Smooth muscle cell (in vitro differentiated cells): Measurements from ENCODE around the gene MORN5. TPM values are rescaled to one million over a fixed set of nuclear protein-coding genes. Genes with fewer than 3 reads are reported as not detected.

ENCODE experiments used
- DNase-seq: peaks from one replicate; lab custom pipeline; 2025; ENCODE audit not compliant: unreplicated experiment; lab: John Stamatoyannopoulos, UW
- H2AFZ ChIP-seq: fragments of 200-600 bp; sonication (generic); 2 replicates; pipeline ENCODE4 v1.6.0; 2016; ENCODE audit warnings: antibody characterized with exemption, low read depth, mild to moderate bottlenecking
- H3F3A ChIP-seq: fragments of 200-600 bp; sonication (generic); 2 replicates; pipeline ENCODE4 v1.6.0; 2017; ENCODE audit warnings: antibody characterized with exemption, low read depth
- H3K27ac ChIP-seq: fragments of 200-600 bp; sonication (generic); 2 replicates; pipeline ENCODE4 v1.5.1; 2016; ENCODE audit warnings: low read depth, mild to moderate bottlenecking
- H3K27me3 ChIP-seq: fragments of 200-600 bp; sonication (generic); 2 replicates; pipeline ENCODE4 v1.6.1; 2016; ENCODE audit warnings: low read depth, mild to moderate bottlenecking
- H3K36me3 ChIP-seq: fragments of 200-600 bp; sonication (generic); 2 replicates; pipeline ENCODE4 v1.5.1; 2016; ENCODE audit warnings: low read depth
- H3K4me1 ChIP-seq: fragments of 200-600 bp; sonication (generic); 2 replicates; pipeline ENCODE4 v1.5.1; 2016; ENCODE audit warnings: low read depth
- H3K4me2 ChIP-seq: fragments of 200-600 bp; sonication (generic); 2 replicates; pipeline ENCODE4 v1.6.0; 2016; ENCODE audit warnings: mild to moderate bottlenecking
- H3K4me3 ChIP-seq: fragments of 200-600 bp; sonication (generic); 2 replicates; pipeline ENCODE4 v1.5.1; 2016; ENCODE audit warnings: mild to moderate bottlenecking
- H3K79me2 ChIP-seq: fragments of 200-600 bp; sonication (generic); 2 replicates; pipeline ENCODE4 v1.6.0; 2016; ENCODE audit warnings: low read depth, mild to moderate bottlenecking
- H3K9ac ChIP-seq: fragments of 200-600 bp; sonication (generic); 2 replicates; pipeline ENCODE4 v1.6.0; 2016; ENCODE audit warnings: low read depth
- H3K9me3 ChIP-seq: fragments of 200-600 bp; sonication (generic); replicated peaks from 2 replicates; pipeline ENCODE4 v1.5.1; 2016; ENCODE audit warnings: low read depth
- H4K20me1 ChIP-seq: fragments of 200-600 bp; sonication (generic); 2 replicates; pipeline ENCODE4 v1.6.0; 2016; ENCODE audit warnings: low read depth
- CTCF ChIP-seq: fragments of 200-600 bp; sonication (generic); IDR thresholded peaks from 2 replicates; pipeline ENCODE4 v1.5.1; 2017; ENCODE audit warnings: borderline replicate concordance, mild to moderate bottlenecking, antibody characterized with exemption; ENCODE audit not compliant: insufficient read depth, poor library complexity, severe bottlenecking
- WGBS: methylation state at CpG from one replicate; pipeline ENCODE4 v1.1.7; 2016; ENCODE audit warnings: low lambda C conversion rate; 5-methylcytosine and 5-hydroxymethylcytosine counted together
- polyA plus RNA-seq: library from polyadenylated mRNA; unstranded; fragments of >200 nt; fragmentation: Nextera tagmentation; extraction: Ambion mirVana; gene quantifications from 2 replicates; pipeline ENCODE4 v1.2.1, GENCODE V29; 2016
- total RNA-seq: library from RNA; depleted of rRNA; stranded (reverse); fragments of >200 nt; gene quantifications from 2 replicates; pipeline ENCODE4 v1.2.3, GENCODE V29; 2014

Gene MORN5
- total and polyA plus RNA-seq, 2 experiments from 2014 or later: not detected

- Histone ChIP-seq H3K9me3 (no peaks in the 10 kb centered on the region), H3K27me3 (peaks cover 97% of the 10 kb centered on the region), H3K36me3 (no peaks in the 10 kb centered on the region), H3K4me1 (peaks cover 8% of the 10 kb centered on the region), H3K9ac (no peak overlapping the region), H3K4me2 (peak overlapping the region; percentile 84), H3K27ac (no peak overlapping the region), H3K4me3 (peak overlapping the region; percentile 48), H2AFZ (no peak overlapping the region), H4K20me1 (no peaks in the 10 kb centered on the region), H3F3A (no peaks in the 10 kb centered on the region), H3K79me2 (no peaks in the 10 kb centered on the region)
- no peak for TF ChIP-seq CTCF
- DNase-seq: no peak
- 33% methylated on average over 9 of the region's 9 CpGs for WGBS
These were observed 54.8 kb downstream of the MORN5 start for GRCh38 chr9:122214507-122214906.

- no peak overlapping the region for H2AFZ ChIP-seq
- no peak overlapping the region for H3K4me3 ChIP-seq
- no peak overlapping the region for H3K27ac ChIP-seq
- H3F3A ChIP-seq: no peaks in the 10 kb centered on the region
- H3K4me1 ChIP-seq: peaks cover 17% of the 10 kb centered on the region
- H3K4me2 ChIP-seq: no peak overlapping the region
- H3K27me3 ChIP-seq: peaks cover 100% of the 10 kb centered on the region
- 93% methylated on average over 1 of the region's 1 CpG for WGBS
- H3K36me3 ChIP-seq: no peaks in the 10 kb centered on the region
- no peaks in the 10 kb centered on the region for H4K20me1 ChIP-seq
- no peaks in the 10 kb centered on the region for H3K79me2 ChIP-seq
- TF ChIP-seq CTCF: no peak
- no peak for DNase-seq
- no peaks in the 10 kb centered on the region for H3K9me3 ChIP-seq
- H3K9ac ChIP-seq: no peak overlapping the region
These were observed 56.0 kb downstream of the MORN5 start for GRCh38 chr9:122215663-122216062.

GRCh38 chr9:122216138-122216797 is 56.6 kb downstream of the MORN5 start:
- no peak for DNase-seq
- whole genome bisulfite sequencing: 73% methylated on average over 4 of the region's 4 CpGs
- Histone ChIP-seq H3K9ac (no peak overlapping the region), H3F3A (no peaks in the 10 kb centered on the region), H2AFZ (no peak overlapping the region), H3K4me1 (peaks cover 17% of the 10 kb centered on the region), H3K79me2 (no peaks in the 10 kb centered on the region), H3K27me3 (peaks cover 100% of the 10 kb centered on the region), H4K20me1 (no peaks in the 10 kb centered on the region), H3K36me3 (no peaks in the 10 kb centered on the region), H3K4me2 (no peak overlapping the region), H3K9me3 (no peaks in the 10 kb centered on the region), H3K4me3 (no peak overlapping the region), H3K27ac (no peak overlapping the region)
- no peak for TF ChIP-seq CTCF

GRCh38 chr9:122216798-122217418 is 57.2 kb downstream of the MORN5 start:
- Histone ChIP-seq H4K20me1 (no peaks in the 10 kb centered on the region), H2AFZ (no peak overlapping the region), H3K36me3 (no peaks in the 10 kb centered on the region), H3K27me3 (peaks cover 100% of the 10 kb centered on the region), H3K9ac (no peak overlapping the region), H3K4me1 (peaks cover 17% of the 10 kb centered on the region), H3F3A (no peaks in the 10 kb centered on the region), H3K9me3 (no peaks in the 10 kb centered on the region), H3K4me2 (no peak overlapping the region), H3K79me2 (no peaks in the 10 kb centered on the region), H3K27ac (no peak overlapping the region), H3K4me3 (no peak overlapping the region)
- no peak for TF ChIP-seq CTCF
- WGBS: 69% methylated on average over 32 of the region's 35 CpGs
- DNase-seq: no peak
